ENCODE measurements around the gene FOXP1. TPM values are rescaled to one million over a fixed set of nuclear protein-coding genes. Genes with fewer than 3 reads are reported as not detected.
"Not testable (repeated sequence)": the region's sequence is repeated elsewhere in the genome, so short reads cannot be mapped to it uniquely, and the experiment has no call there.

Gene FOXP1
- total RNA-seq, 1 donor: 455 TPM

DNA sequence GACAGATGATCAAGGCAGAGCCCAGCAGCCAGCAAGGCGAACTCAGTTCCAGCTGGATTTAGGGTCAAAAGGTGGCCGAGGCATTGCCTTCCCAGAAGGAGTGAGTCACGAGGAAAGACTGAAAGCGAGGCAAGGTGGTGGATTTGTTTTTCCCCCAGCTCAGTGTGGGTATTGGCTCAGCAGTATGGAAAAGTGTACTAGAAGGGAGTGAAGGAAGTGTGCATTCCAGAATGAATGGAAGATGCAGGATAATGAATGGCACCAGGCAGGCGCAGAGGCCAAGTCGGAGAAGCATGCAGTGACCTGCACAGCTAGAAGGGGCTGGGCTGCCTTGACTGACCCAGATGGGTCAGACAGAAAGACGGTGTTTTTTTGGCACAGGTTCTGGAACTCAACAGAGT lies 46.3 kb downstream of the FOXP1 start:
- no peaks in the 10 kb centered on the region for H3K27me3 ChIP-seq (ENCODE audit: insufficient read depth, low read length)
- peaks cover 46% of the 10 kb centered on the region for H3K4me1 ChIP-seq (ENCODE audit: insufficient read depth, low read length)
- no peak overlapping the region for H3K4me3 ChIP-seq (ENCODE audit: low read length)

DNA sequence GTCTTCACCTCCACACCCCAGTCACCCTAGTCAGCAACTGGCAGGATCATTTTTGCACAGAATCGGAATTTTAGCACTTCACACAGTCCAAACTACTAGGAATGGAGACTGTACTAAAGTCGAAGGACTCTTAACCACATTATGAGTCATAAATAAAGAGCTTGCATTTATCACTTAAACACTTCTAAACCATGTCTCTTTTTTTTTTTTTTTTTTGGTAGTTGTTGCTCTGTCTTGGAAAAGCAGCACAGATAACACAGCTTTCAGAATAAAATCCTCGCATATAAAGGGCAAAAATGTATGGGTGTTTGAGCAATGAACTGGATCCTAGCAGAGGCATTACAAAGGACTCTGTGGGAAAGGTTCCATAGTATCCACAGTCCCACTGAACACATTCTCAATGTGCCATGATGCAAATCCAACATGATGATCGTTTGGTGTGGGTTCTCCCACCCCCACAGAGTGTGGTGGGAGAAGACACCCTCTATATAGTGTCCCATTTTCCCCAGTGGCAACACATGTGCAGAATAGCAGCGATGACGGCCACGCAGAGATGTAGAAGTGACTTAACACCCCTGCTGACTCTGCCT lies 47.1 kb downstream of the FOXP1 start:
- no peak overlapping the region for H3K4me3 ChIP-seq (ENCODE audit: low read length)
- peaks cover 48% of the 10 kb centered on the region for H3K4me1 ChIP-seq (ENCODE audit: insufficient read depth, low read length)
- no peaks in the 10 kb centered on the region for H3K27me3 ChIP-seq (ENCODE audit: insufficient read depth, low read length)
- no peaks in the 10 kb centered on the region for H3K9me3 ChIP-seq (ENCODE audit: low read depth, low read length)

More for the DNA sequence above, 46.3 kb downstream of the FOXP1 start:
- H3K9me3 ChIP-seq (ENCODE audit: low read depth, low read length): no peaks in the 10 kb centered on the region

DNA sequence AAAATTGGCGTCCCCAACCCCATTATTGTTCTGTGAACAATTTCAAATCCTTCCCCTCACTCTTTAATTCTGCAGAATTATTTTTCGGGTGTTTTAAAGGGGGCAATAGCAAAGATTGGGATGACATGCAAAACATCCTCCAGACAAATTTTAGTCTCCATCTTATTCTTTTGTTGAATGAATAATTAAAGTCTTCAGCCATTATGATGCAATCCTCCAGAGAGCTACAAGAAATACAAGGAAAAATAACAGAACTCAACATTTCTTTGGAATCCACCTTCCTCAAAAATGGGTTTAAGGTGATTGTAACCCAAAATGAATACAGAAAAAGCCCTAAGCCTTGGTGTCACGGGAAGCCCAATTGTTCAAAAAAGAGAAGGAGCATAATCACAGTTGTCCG lies 49.9 kb downstream of the FOXP1 start:
- Histone ChIP-seq H3K27me3 (ENCODE audit: insufficient read depth, low read length) (no peaks in the 10 kb centered on the region), H3K4me1 (ENCODE audit: insufficient read depth, low read length) (peaks cover 68% of the 10 kb centered on the region), H3K4me3 (ENCODE audit: low read length) (no peak overlapping the region), H3K9me3 (ENCODE audit: low read depth, low read length) (no peaks in the 10 kb centered on the region)

DNA sequence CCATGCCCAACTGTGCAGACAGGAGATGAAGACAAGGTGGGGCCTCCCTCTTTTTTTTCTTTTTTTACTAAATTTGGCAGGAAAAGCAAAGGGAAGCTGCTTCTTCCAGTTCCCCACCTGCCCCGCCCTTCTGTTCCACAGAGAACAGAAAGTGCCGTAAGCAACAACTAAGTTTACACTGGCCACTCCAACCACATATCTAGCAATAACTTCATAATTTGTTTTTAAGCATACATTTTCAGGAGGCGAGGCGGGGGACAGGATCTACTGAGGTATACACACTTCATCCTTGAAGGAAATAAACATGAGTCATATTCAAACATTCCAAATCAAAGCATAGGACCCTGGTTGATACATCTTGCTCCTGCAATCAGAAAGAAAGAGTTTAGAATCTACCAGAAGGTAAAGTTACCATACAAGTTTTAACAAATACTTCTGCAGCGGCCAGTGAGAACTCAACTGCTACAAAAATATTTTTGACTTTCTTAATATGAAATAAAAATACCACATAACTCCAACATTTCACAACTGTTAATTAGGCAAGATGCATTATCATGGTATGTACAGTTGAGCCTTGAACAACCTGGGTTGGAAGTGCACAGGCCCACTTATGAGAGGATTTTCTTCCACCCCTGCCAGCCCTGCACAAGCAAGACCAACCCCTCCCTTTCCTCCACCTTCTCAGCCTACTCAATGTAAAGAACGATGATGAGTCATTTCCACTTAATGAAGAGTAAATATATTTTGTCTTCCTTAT lies 50.7 kb downstream of the FOXP1 start:
- Histone ChIP-seq H3K4me1 (ENCODE audit: insufficient read depth, low read length) (peaks cover 68% of the 10 kb centered on the region), H3K4me3 (ENCODE audit: low read length) (no peak overlapping the region), H3K27me3 (ENCODE audit: insufficient read depth, low read length) (no peaks in the 10 kb centered on the region)

DNA sequence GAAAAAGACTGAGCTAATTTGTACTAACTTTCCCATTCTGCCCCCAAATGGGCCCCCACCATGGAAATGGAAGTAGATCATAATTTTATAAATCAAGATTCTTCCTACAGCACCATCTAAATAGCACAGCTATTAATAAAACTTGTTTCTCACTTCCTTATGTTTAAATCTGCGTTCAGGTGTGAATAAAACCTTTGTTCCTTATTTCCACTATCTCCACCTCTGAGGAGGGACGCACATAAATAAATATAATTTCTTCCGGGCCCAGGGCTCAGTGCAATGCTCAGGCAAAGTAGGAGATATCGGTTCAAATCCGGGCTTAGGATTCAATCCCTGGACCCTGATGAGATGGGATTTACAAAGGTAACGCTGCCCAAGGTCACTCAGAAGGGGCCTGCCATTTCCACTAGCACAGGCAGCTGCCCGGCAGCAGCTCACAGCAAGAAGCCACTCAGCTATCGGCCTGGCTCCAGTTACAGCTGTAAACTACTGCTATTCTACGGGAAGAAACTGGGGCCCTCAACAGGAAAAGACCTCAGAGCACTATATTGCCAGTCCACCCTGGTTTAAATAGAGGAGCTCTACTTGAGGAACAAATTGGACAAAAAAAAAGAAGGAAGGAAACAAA lies 52.5 kb downstream of the FOXP1 start:
- peaks cover 69% of the 10 kb centered on the region for H3K4me1 ChIP-seq (ENCODE audit: insufficient read depth, low read length)
- H3K4me3 ChIP-seq (ENCODE audit: low read length): no peak overlapping the region

More for the DNA sequence above, 50.7 kb downstream of the FOXP1 start:
- H3K9me3 ChIP-seq (ENCODE audit: low read depth, low read length): no peaks in the 10 kb centered on the region

DNA sequence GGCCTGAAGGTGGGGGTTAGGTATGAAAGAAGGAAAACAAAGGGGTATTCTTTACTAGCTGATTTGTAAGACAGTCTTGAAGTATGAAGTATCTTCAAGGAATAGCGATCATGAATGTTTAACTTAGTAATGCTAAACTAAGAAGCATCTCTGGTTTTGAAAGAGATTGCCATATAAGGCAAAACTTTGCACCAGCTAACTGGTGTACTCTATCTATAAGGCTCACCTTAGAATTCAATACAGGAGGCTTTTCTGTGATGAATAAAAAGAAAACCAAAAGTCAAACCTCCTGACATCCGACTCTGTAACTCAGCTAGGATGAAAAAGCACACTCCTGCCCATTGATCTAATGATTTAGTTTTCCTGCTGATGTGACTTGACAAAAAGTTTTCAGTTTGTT lies 54.7 kb downstream of the FOXP1 start:
- no peaks in the 10 kb centered on the region for H3K9me3 ChIP-seq (ENCODE audit: low read depth, low read length)
- H3K27me3 ChIP-seq (ENCODE audit: insufficient read depth, low read length): no peaks in the 10 kb centered on the region
- H3K4me3 ChIP-seq (ENCODE audit: low read length): no peak overlapping the region
- H3K4me1 ChIP-seq (ENCODE audit: insufficient read depth, low read length): peaks cover 74% of the 10 kb centered on the region

More for the DNA sequence above, 52.5 kb downstream of the FOXP1 start:
- H3K9me3 ChIP-seq (ENCODE audit: low read depth, low read length): no peaks in the 10 kb centered on the region
- no peaks in the 10 kb centered on the region for H3K27me3 ChIP-seq (ENCODE audit: insufficient read depth, low read length)

DNA sequence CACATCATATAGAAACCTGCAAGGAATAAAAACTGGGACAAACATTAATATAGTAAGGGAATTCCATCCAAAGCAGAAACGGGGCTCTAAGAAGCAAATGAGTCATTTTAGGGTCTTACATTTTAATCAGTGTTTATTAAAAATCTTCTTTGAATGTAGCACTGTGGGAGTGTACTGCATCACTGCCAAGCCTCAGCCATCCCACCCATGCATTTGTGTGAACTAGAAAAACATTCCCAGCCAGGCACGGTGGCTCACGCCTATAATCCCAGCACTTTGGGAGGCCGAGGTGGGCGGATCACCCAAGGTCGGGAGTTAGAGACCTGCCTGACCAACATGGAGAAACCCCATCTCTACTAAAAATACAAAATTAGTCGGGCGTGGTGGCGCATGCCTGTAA lies 57.1 kb downstream of the FOXP1 start:
- H3K27me3 ChIP-seq (ENCODE audit: insufficient read depth, low read length); H3K9me3 ChIP-seq (ENCODE audit: low read depth, low read length); H3K4me3 ChIP-seq (ENCODE audit: low read length): not testable (repeated sequence)
- H3K4me1 ChIP-seq (ENCODE audit: insufficient read depth, low read length): peaks cover 50% of the 10 kb centered on the region

DNA sequence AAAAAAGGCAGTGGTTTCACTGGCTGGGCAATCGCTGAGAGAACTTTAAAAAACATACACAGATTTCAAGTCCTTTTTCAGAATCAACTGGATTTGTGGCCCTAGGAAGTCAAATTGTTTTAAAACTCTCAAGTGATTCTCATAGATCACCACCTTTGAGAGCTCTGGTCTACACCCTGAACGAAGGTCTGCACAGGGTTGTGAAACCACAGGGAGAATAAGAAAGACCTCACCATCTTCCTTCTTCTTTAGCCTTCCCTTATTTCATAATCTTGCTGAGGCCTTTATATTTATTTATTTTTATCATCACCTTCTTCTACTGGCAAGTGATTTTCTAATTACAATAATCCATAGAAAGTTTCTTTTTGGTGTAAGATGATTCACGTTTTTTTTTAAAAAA lies 58.1 kb downstream of the FOXP1 start:
- Histone ChIP-seq H3K27me3 (ENCODE audit: insufficient read depth, low read length) (no peaks in the 10 kb centered on the region), H3K4me3 (ENCODE audit: low read length) (no peak overlapping the region), H3K4me1 (ENCODE audit: insufficient read depth, low read length) (peaks cover 40% of the 10 kb centered on the region), H3K9me3 (ENCODE audit: low read depth, low read length) (no peaks in the 10 kb centered on the region)

DNA sequence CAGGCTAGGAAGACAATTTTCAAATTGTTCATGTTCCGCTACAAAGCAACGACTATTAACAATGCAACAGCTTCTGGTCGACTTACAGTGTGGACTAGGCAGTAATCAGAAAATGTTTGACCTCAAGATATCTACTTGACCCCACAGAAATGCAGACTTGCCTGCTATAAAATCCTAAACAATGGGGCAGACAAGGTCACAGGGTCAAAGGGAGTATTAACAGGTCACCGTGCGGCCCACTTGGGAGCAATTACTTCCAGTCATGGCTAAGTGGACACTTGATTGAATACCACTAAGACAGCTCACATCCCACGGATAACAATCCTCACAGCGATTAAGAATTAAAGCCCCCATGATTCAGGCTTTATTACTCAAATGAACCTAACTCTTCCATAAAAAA lies 58.9 kb downstream of the FOXP1 start:
- no peak overlapping the region for H3K4me3 ChIP-seq (ENCODE audit: low read length)
- peaks cover 33% of the 10 kb centered on the region for H3K4me1 ChIP-seq (ENCODE audit: insufficient read depth, low read length)
- no peaks in the 10 kb centered on the region for H3K27me3 ChIP-seq (ENCODE audit: insufficient read depth, low read length)
- no peaks in the 10 kb centered on the region for H3K9me3 ChIP-seq (ENCODE audit: low read depth, low read length)

DNA sequence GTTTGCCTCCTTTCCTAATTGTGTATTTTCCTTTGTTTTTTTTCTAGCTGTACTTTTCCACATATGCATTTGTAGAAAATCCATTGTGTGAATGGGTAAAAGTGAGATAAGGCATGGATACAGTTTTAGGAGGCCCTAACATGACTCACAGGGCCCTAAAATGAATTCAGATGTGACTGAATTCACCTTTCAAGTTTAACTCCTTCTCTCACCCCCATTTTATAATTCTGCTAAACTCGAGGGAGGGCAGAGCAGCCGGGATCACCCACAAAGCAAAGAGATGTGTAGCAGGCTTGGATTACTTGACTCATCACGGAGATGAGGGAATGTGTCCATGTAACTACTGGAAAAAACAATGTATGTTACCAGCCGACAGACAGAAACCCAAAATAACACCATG lies 59.9 kb downstream of the FOXP1 start:
- Histone ChIP-seq H3K9me3 (ENCODE audit: low read depth, low read length) (no peaks in the 10 kb centered on the region), H3K27me3 (ENCODE audit: insufficient read depth, low read length) (no peaks in the 10 kb centered on the region), H3K4me3 (ENCODE audit: low read length) (no peak overlapping the region), H3K4me1 (ENCODE audit: insufficient read depth, low read length) (peaks cover 27% of the 10 kb centered on the region)

DNA sequence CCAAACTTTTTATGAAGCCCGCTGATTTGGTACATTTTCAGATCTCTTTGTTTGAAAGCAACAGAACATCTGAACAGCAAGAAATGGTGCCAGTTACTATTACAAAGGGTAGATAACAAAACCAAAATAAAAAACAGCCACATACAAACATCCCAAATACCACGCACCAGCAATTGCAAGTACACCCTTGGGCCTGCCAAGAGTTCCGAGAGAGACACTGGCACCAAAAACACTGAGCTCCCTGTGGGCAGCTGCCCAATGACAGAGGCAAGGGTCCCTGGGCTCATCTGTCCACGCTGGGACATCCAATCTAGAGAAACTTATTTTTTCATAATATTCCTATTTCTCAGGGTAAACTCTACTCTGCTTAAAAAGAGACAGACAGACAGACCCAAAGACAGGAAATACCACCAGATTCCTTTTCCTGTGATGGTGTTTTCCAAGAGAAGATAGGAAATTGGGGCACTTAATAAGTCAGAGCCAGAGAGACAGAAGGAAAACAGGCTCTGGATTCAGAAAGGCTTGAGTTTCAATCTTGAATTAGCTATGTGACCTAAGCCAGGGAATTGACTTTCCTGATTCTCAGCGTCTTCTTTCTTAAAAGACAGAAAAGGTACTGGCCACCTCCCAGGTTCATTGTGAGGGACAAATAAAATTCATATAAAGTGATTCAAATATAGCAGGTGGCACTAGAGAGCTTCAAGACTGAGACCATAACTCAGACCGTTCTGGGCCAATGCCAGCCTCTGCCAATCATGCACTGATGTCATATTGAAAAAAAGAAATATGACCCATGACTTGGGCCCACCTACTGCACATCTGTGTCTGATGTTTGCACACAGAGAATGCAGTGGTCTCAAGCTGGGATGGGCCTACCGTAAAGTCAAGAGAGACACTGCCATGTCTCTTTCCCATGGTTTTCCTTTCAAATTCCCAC lies 61.3 kb downstream of the FOXP1 start:
- H3K4me1 ChIP-seq (ENCODE audit: insufficient read depth, low read length): peaks cover 26% of the 10 kb centered on the region
- H3K9me3 ChIP-seq (ENCODE audit: low read depth, low read length): no peaks in the 10 kb centered on the region
- H3K27me3 ChIP-seq (ENCODE audit: insufficient read depth, low read length): no peaks in the 10 kb centered on the region
- no peak overlapping the region for H3K4me3 ChIP-seq (ENCODE audit: low read length)

DNA sequence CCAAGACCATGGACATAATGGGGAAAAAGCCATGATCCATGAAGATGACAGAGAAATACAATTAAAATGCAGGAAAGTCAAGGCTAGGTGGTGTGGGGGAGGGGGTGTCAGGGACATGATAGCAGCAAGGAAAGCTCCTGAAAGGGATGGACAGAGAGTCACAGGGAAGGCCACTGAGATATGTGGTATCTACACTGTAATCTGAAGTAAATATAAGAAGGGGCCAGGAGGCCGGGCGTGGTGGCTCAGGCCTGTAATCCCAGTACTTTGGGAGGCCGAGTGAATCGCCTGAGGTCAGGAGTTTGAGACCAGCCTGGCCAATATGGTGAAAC lies 62.5 kb downstream of the FOXP1 start:
- no peaks in the 10 kb centered on the region for H3K9me3 ChIP-seq (ENCODE audit: low read depth, low read length)
- no peaks in the 10 kb centered on the region for H3K27me3 ChIP-seq (ENCODE audit: insufficient read depth, low read length)
- H3K4me3 ChIP-seq (ENCODE audit: low read length): no peak overlapping the region
- H3K4me1 ChIP-seq (ENCODE audit: insufficient read depth, low read length): peaks cover 18% of the 10 kb centered on the region

DNA sequence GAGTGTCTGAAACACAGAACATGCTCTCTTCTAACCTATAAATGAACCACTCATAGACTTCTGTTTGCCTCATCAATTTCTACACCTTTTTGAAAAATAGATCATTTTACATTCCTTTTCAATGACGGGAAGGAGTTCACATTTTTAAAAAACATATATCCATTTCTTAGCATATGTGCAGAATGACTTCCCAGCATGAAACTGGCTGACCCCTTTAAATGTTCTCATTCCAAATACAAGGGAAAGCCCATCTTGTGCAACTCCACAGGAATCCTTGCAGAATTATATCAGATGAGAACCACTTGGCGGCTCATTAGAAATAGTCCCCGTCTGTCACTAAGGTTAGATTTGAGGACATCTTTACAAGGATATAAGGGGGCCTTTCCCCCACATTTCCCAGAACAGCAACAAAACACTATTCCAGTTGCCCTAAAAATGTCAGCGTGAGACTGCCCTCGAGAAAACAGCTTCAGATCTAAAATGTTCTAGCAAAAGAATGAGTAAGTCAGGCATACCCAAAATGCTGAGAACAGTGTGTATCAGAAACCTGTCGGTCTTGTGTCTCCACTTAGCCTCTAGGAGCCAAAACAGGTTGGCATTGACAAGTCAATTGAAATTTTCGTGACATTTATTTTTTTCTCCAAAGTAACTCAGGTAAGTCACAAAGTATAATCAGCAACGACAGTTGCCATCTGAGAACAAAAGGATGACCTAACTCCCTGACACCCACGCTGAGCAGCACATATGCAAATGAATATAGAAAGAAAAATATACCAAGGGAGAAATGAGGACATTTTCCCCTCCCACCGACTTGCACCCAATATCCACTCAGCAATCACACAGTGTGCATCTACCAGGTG lies 63.1 kb downstream of the FOXP1 start:
- Histone ChIP-seq H3K27me3 (ENCODE audit: insufficient read depth, low read length) (no peaks in the 10 kb centered on the region), H3K9me3 (ENCODE audit: low read depth, low read length) (no peaks in the 10 kb centered on the region), H3K4me3 (ENCODE audit: low read length) (no peak overlapping the region), H3K4me1 (ENCODE audit: insufficient read depth, low read length) (peaks cover 18% of the 10 kb centered on the region)

DNA sequence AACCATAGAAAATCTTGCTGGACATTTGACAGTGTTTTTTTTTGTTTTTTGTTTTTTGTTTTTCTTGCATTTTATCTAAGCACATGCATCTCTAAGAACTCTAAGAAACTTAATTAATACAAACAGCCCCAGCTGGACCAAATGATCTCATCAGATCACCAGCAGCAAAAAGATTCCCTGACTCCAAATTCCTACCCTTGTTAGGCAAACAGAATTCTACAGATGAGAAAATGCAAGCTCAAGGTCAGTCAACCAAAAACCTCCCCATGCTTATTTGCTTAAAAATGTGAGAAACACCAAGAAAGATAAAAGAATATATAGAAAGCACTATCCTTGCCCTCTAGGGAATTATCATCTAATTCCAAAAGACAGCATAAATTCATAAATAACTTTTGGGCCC lies 65.4 kb downstream of the FOXP1 start:
- Histone ChIP-seq H3K4me1 (ENCODE audit: insufficient read depth, low read length) (peaks cover 20% of the 10 kb centered on the region), H3K9me3 (ENCODE audit: low read depth, low read length) (no peaks in the 10 kb centered on the region), H3K4me3 (ENCODE audit: low read length) (no peak overlapping the region), H3K27me3 (ENCODE audit: insufficient read depth, low read length) (no peaks in the 10 kb centered on the region)

Data from mononuclear cell (primary cell).